ENCODE results near the gene ZNF620. TPM values are rescaled to one million over a fixed set of nuclear protein-coding genes. Genes with fewer than 3 reads are reported as not detected.

The ZNF620 gene
- total RNA-seq, 1 donor from 2014 or later, result 14.0 TPM

- no peaks in the 10 kb centered on the region for H3K27me3 Mint-ChIP-seq
- no peaks in the 10 kb centered on the region for H3K9me3 Mint-ChIP-seq
Measured at GRCh38 chr3:40468018-40468417, 37.8 kb upstream of the ZNF620 start.

DNA sequence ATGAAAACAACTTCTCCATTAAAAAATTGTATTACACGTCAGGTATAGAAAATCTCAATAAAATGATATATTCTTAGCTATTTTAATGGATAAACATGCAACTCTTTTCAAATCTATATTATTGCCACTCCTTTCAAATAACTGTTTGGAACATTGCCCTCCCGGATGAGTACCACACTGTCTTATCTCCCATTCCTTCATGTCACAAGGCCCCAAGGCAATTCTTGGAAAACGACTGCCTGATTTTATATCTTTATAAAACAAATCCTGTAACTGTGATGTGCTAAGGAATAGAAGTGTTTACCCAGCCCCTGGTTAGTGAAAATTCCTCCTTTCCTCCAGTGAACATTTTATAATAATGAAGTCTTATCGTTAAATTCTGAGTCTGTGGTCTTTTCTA lies 35.1 kb upstream of the ZNF620 start:
- DNase-seq (ENCODE audit: extremely low spot score, unreplicated experiment), result no peak
- Mint-ChIP-seq H3K27ac (no peak overlapping the region), H3K9me3 (no peaks in the 10 kb centered on the region), H3K27me3 (peaks cover 3% of the 10 kb centered on the region), H3K36me3 (no peaks in the 10 kb centered on the region), H3K4me3 (no peak overlapping the region), H3K4me1 (ENCODE audit: unreplicated experiment) (no peaks in the 10 kb centered on the region)
- TF ChIP-seq, protein P1, sequence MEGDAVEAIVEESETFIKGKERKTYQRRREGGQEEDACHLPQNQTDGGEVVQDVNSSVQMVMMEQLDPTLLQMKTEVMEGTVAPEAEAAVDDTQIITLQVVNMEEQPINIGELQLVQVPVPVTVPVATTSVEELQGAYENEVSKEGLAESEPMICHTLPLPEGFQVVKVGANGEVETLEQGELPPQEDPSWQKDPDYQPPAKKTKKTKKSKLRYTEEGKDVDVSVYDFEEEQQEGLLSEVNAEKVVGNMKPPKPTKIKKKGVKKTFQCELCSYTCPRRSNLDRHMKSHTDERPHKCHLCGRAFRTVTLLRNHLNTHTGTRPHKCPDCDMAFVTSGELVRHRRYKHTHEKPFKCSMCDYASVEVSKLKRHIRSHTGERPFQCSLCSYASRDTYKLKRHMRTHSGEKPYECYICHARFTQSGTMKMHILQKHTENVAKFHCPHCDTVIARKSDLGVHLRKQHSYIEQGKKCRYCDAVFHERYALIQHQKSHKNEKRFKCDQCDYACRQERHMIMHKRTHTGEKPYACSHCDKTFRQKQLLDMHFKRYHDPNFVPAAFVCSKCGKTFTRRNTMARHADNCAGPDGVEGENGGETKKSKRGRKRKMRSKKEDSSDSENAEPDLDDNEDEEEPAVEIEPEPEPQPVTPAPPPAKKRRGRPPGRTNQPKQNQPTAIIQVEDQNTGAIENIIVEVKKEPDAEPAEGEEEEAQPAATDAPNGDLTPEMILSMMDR (conservative IDR thresholded peaks at IDR 0.05), result no peak

More at GRCh38 chr3:40468018-40468417, 37.8 kb upstream of the ZNF620 start:
- no peak overlapping the region for H3K4me3 Mint-ChIP-seq
- no peaks in the 10 kb centered on the region for H3K4me1 Mint-ChIP-seq (ENCODE audit: unreplicated experiment)
- H3K27ac Mint-ChIP-seq, result no peak overlapping the region
- DNase-seq (ENCODE audit: extremely low spot score, unreplicated experiment), result no peak
- TF ChIP-seq, protein P1 (conservative IDR thresholded peaks at IDR 0.05), result no peak
- H3K36me3 Mint-ChIP-seq, result peaks cover 9% of the 10 kb centered on the region

DNA sequence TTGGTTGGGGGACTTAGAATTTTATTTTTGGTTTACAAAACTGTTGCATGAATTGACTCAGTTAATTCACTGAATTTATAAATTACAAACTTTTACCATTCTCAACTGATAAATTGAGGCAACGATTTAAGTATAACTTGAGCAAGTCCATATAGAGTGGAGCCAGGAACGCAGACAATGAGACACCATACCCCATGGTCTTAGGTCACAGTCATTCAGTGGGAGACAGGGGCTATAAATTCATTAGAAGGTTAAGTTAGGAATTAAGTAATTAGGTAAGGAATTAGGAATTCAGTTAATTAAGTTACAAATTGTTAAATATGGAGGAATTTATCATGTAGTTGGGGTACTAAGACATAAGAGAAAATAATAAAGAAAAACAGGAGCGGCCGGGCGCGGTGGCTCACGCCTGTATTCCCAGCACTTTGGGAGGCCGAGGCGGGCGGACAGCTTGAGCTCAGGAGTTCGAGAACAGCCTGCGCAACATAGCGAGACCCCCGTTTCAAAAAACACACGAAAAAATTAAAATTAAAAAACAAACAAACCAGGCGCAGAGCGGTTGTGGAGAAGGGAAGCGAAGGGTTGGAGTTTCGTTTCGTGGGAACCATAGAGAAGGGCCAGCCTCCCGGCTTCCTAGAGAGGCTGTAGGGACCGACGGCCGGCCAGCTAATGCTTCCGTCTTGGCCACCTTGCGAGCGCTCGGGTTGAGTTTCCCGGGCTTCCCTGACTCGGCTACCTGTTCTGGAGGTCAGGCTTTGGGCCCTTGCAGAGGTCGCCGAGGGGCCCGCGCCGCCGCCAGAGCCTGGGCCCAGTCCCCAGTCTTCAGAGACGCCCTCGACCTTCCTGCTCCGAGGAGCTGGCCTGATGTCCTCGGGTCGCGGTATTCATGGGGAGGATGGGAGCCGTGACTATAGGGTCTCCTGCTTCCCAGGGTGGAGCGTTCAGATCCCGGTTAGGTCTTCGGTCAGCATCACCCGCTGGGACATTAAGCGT lies 29.1 kb upstream of the ZNF620 start, which contains the start of gene ZNF619:
Gene ZNF619, plus strand, starts transcription at position 645 of the 993 bp plus-strand sequence. CDS start 858 bp downstream, outside the sequence.
- no peaks in the 10 kb centered on the region for H3K9me3 Mint-ChIP-seq
- H3K4me1 Mint-ChIP-seq (ENCODE audit: unreplicated experiment), result no peaks in the 10 kb centered on the region
- DNase-seq (ENCODE audit: extremely low spot score, unreplicated experiment), result peak; percentile 77
- H3K4me3 Mint-ChIP-seq, result peak within 1 kb of the TSS; percentile 87
- H3K27ac Mint-ChIP-seq, result peak within 1 kb of the TSS; percentile 34
- H3K27me3 Mint-ChIP-seq, result peaks cover 3% of the 10 kb centered on the region
- TF ChIP-seq, protein P1 (conservative IDR thresholded peaks at IDR 0.05), result no peak
- H3K36me3 Mint-ChIP-seq, result no peaks in the 10 kb centered on the region

DNA sequence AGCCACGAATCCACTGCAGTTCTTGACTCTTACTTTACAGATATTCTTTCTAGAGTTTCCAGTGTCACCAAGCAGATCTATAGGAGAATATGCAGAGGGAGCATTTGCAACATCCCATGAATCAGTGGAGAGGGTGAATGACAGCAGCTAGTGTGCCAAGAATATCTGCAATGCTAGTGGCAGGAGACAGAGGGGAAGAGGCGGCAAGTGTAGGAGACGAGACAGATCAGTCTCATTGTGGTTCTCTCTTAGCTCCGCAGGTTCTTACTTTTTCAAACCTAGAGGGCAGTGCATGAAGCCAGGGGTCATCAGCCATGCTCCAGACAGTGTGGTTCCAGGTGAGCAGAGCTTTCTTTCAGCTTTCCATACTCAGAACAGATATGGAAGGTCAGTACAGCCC lies 28.2 kb upstream of the ZNF620 start:
- Mint-ChIP-seq H3K4me3 (peak overlapping the region; percentile 87), H3K27ac (peak overlapping the region; percentile 34), H3K27me3 (peaks cover 3% of the 10 kb centered on the region), H3K36me3 (no peaks in the 10 kb centered on the region), H3K4me1 (ENCODE audit: unreplicated experiment) (no peaks in the 10 kb centered on the region), H3K9me3 (no peaks in the 10 kb centered on the region)
- TF ChIP-seq, protein P1 (conservative IDR thresholded peaks at IDR 0.05), result no peak
- no peak for DNase-seq (ENCODE audit: extremely low spot score, unreplicated experiment)

- Mint-ChIP-seq H3K9me3 (peaks cover 6% of the 10 kb centered on the region), H3K4me1 (ENCODE audit: unreplicated experiment) (no peaks in the 10 kb centered on the region), H3K36me3 (peaks cover 30% of the 10 kb centered on the region), H3K27me3 (no peaks in the 10 kb centered on the region), H3K4me3 (no peak overlapping the region), H3K27ac (no peak overlapping the region)
- TF ChIP-seq, protein P1 (conservative IDR thresholded peaks at IDR 0.05), result no peak
- no peak for DNase-seq (ENCODE audit: extremely low spot score, unreplicated experiment)
Measured at GRCh38 chr3:40487172-40487571, 18.7 kb upstream of the ZNF620 start.
